ENCODE measurements around the gene SPATA2L.

GRCh38 chr16:89691231-89691985 is 10.1 kb downstream of the SPATA2L start:
- no peak for TF ChIP-seq POLR2A (IDR thresholded peaks at IDR 0.05; ENCODE audit: low read depth, low read length)
- no peak for TF ChIP-seq POLR2AphosphoS5 (IDR thresholded peaks at IDR 0.05; ENCODE audit: low read depth, low read length)
